ENCODE data around the gene IL4I1. TPM values are rescaled to one million over a fixed set of nuclear protein-coding genes. Genes with fewer than 3 reads are reported as not detected.

Gene IL4I1
- total RNA-seq, 2 donors from 2014 or later, result 0.14 to 2.5 TPM

DNA sequence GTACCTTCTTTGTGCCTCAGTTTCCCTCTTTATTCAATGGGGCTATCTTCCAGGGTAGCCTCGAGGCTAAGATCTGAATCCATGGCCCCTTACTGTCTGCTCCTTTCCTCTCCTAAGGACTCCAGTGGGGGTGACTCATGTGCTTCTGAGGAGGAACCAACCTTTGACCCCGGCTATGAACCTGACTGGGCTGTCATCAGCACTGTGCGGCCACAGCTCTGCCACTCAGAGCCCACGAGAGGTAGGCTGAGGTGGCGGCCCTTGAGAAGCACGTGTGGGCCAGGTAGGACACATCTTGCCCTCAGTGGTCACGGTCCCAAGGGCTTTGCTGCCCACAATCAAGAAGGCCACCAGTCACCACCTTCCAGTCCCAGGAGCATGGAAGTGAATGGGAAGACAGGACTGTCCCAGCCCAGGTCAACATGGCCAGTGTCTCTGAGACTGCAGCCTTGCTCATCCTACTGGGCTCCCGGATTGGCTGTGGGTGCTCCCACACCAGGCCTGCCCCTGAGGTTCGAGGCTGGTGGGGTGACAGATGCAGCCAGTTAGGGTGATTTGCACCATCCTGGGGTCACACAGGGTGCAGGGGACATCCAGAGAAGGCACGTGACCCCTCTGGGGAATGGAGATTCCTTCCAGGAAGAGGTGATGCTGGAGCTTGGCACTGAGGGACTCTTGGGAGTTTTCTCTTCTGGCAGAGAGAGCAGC, 16.4 kb downstream of the IL4I1 start:
- DNase-seq (ENCODE audit: low spot score), result no peak
- TF ChIP-seq POLR2AphosphoS5 (IDR thresholded peaks at IDR 0.05) (no peak), POLR2A (IDR thresholded peaks at IDR 0.05) (no peak)
- TF ChIP-seq, protein P1, sequence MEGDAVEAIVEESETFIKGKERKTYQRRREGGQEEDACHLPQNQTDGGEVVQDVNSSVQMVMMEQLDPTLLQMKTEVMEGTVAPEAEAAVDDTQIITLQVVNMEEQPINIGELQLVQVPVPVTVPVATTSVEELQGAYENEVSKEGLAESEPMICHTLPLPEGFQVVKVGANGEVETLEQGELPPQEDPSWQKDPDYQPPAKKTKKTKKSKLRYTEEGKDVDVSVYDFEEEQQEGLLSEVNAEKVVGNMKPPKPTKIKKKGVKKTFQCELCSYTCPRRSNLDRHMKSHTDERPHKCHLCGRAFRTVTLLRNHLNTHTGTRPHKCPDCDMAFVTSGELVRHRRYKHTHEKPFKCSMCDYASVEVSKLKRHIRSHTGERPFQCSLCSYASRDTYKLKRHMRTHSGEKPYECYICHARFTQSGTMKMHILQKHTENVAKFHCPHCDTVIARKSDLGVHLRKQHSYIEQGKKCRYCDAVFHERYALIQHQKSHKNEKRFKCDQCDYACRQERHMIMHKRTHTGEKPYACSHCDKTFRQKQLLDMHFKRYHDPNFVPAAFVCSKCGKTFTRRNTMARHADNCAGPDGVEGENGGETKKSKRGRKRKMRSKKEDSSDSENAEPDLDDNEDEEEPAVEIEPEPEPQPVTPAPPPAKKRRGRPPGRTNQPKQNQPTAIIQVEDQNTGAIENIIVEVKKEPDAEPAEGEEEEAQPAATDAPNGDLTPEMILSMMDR (IDR thresholded peaks at IDR 0.05), result no peak
- Histone ChIP-seq H3K36me3 (peaks cover 22 to 45% of the 10 kb centered on the region in 2 donors), H3K4me3 (no peak overlapping the region), H3K4me1 (replicated peaks) (peaks cover 11% of the 10 kb centered on the region), H3K27ac (no peak overlapping the region), H3K9me3 (no peaks in the 10 kb centered on the region), H3K27me3 (replicated peaks; ENCODE audit: insufficient read depth) (no peaks in the 10 kb centered on the region)
- 95% methylated on average over 8 of the region's 10 CpGs for WGBS
- intact Hi-C loops (cut with DNase I), result no loop called here

DNA sequence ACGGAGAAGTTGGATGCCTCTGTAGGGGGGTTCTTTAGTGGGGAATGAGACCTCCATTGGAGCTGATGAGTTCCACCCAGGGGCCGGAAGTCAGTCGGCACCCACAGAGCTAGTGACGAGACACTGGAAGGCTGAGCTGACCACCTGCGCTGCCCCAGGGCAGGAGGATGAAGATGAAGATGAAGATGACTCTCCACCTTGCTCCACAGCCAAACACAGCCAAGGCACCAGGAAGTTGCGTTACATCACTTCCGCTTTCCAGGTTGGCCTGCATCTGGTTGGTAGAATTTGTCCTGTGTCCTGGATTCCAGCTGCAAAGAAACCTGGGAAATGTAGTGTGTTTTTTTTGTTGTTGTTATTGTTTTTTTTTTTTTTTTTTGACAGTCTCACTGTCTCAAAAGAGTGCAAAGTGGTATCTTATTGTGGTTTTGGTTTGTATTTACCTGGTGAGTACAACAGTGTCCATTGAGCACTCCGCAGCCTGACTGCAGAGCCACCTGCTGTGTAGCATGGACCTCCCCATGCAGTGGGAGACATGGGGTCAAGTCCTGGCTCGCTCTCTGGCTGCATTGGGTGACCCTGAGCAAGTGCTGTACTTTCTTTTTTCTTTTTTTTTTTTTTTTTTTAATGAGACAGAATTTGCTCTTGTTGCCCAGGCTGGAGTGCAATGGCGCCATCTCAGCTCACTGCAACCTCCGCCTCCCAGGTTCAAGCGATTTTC, 17.3 kb downstream of the IL4I1 start:
- Histone ChIP-seq H3K36me3 (peaks cover 22 to 41% of the 10 kb centered on the region in 2 donors), H3K9me3 (no peaks in the 10 kb centered on the region), H3K4me1 (replicated peaks) (peaks cover 12% of the 10 kb centered on the region), H3K27me3 (replicated peaks; ENCODE audit: insufficient read depth) (no peaks in the 10 kb centered on the region), H3K27ac (no peak overlapping the region), H3K4me3 (no peak overlapping the region)
- WGBS, result 95% methylated on average over 12 of the region's 12 CpGs
- DNase-seq (ENCODE audit: low spot score), result no peak
- TF ChIP-seq POLR2A (IDR thresholded peaks at IDR 0.05) (no peak), POLR2AphosphoS5 (IDR thresholded peaks at IDR 0.05) (no peak)
- TF ChIP-seq, protein P1 (IDR thresholded peaks at IDR 0.05), result no peak
- intact Hi-C loops (cut with DNase I), result no loop called here

DNA sequence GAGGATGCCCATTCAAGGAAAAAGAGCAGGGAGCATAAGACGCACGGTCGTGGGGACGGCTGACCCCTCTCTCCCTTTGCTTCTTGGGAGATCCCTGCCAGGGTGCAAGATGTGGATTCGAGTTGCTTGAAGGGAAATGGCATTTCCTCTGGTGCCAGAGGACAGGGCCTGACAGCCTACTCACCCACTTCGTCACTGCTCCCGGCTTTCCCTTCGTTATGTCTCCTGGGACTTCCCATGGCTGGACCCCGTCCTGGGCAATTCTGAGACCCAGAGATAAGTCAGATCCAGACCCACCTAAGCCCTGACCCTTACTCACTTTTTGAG, 18.0 kb downstream of the IL4I1 start:
- DNase-seq (ENCODE audit: low spot score), result no peak
- Histone ChIP-seq H3K4me1 (replicated peaks) (peaks cover 12% of the 10 kb centered on the region), H3K9me3 (no peaks in the 10 kb centered on the region), H3K27me3 (replicated peaks; ENCODE audit: insufficient read depth) (no peaks in the 10 kb centered on the region), H3K36me3 (peaks cover 18 to 34% of the 10 kb centered on the region in 2 donors), H3K4me3 (no peak overlapping the region), H3K27ac (peak overlapping the region; percentile 99)
- intact Hi-C loops (cut with DNase I), result no loop called here
- WGBS, result 80% methylated on average over 9 of the region's 9 CpGs
- TF ChIP-seq, protein P1 (IDR thresholded peaks at IDR 0.05), result no peak
- TF ChIP-seq POLR2A (IDR thresholded peaks at IDR 0.05), result no peak
- no peak for TF ChIP-seq POLR2AphosphoS5 (IDR thresholded peaks at IDR 0.05)

DNA sequence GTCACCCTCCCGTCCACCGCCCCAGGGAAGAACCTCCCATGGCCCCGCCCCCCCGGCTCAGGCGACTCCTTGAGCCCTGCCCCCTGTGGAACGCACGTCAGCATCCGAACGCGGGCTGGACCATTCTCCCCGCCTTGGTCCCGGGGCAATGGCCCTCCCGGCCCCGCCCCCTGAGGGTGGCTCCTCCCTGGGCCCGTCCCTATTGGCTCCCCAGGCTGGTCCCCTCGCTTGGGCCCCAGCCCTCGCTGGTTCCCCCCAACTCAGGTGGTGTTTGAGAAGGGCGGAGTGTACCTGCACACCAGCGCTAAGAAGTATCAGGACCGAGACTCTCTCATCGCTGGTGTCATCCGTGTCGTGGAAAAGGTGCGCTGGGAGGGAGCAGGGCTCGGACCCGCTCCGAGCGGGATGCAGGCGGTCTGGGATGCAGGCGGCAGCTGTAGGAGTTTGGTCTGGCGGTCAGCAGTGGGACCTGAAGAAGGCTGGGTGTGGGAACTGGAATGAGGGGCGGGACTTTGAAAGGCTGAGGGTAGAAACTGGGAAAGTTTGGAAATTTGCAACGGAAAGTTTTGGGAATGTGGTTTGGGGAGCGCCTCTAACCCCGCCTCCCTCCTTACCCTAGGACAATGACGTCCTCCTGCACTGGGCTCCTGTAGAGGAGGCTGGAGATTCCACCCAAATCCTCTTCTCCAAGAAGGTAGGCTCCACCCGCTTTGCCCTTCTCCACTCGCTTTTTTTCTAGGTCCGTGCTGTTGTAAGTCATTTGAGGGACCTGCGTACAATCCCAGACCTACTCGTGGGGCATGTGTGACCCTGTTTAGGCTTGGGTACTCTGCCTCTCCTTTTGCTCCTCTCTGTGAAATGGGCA, 18.6 kb downstream of the IL4I1 start:
- Histone ChIP-seq H3K9me3 (no peaks in the 10 kb centered on the region), H3K27me3 (replicated peaks; ENCODE audit: insufficient read depth) (no peaks in the 10 kb centered on the region), H3K36me3 (peaks cover 15 to 28% of the 10 kb centered on the region in 2 donors), H3K4me3 (peak overlapping the region; percentile 48 to 98), H3K27ac (peak overlapping the region; percentile 99), H3K4me1 (replicated peaks) (peaks cover 12% of the 10 kb centered on the region)
- TF ChIP-seq POLR2A (IDR thresholded peaks at IDR 0.05), result no peak
- TF ChIP-seq, protein P1 (IDR thresholded peaks at IDR 0.05), result no peak
- no peak for TF ChIP-seq POLR2AphosphoS5 (IDR thresholded peaks at IDR 0.05)
- DNase-seq (ENCODE audit: low spot score), result peak; percentile 98
- WGBS, result 5% methylated on average over 39 of the region's 41 CpGs
- intact Hi-C loops (cut with DNase I), result no loop called here

All from prostate gland (tissue), 2 donors.